ENCODE results near the gene AKAP12. TPM values are rescaled to one million over a fixed set of nuclear protein-coding genes. Genes with fewer than 3 reads are reported as not detected.

AKAP12 gene
- polyA plus RNA-seq, 1 donor from 2014 or later, result 21.5 TPM

DNA sequence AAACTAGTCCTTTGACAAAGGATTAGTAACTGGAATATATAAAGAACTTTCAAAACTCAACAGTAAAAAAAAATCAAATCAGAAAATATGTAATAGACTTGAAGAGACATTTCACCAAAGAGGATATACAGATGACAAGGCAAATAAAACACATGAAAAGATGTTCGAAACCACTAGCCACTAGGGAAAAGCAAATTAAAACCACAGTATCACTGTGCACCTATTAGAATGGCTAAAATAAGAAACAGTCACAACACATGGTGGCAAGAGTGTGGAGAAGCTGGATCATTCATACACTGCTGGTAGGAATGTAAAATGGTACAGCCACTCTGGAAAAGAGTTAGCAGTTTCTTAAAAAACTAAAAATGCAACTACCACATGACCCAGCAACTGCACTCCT lies 136.7 kb downstream of the AKAP12 start:
- Histone ChIP-seq H3K27me3 (ENCODE audit: insufficient read depth, low read depth, low read length) (no peaks in the 10 kb centered on the region), H3K4me2 (ENCODE audit: low read length) (no peak overlapping the region), H3K27ac (ENCODE audit: low read length) (no peak overlapping the region), H2AFZ (ENCODE audit: low read depth, low read length) (no peak overlapping the region), H3K79me2 (replicated peaks; ENCODE audit: insufficient read depth, low read length) (peaks cover 5% of the 10 kb centered on the region), H3K9ac (ENCODE audit: low read length) (no peak overlapping the region), H3F3A (ENCODE audit: insufficient read depth, low read length, poor library complexity, severe bottlenecking) (no peaks in the 10 kb centered on the region), H3K9me2 (ENCODE audit: insufficient read depth, low read length) (no peaks in the 10 kb centered on the region), H4K20me1 (ENCODE audit: insufficient read depth) (no peaks in the 10 kb centered on the region), H3K4me3 (ENCODE audit: low read length) (no peak overlapping the region), H3K36me3 (ENCODE audit: insufficient read depth, low read length) (peaks cover 4% of the 10 kb centered on the region), H3K9me3 (ENCODE audit: low read length) (no peaks in the 10 kb centered on the region)
- TF ChIP-seq, protein P1, sequence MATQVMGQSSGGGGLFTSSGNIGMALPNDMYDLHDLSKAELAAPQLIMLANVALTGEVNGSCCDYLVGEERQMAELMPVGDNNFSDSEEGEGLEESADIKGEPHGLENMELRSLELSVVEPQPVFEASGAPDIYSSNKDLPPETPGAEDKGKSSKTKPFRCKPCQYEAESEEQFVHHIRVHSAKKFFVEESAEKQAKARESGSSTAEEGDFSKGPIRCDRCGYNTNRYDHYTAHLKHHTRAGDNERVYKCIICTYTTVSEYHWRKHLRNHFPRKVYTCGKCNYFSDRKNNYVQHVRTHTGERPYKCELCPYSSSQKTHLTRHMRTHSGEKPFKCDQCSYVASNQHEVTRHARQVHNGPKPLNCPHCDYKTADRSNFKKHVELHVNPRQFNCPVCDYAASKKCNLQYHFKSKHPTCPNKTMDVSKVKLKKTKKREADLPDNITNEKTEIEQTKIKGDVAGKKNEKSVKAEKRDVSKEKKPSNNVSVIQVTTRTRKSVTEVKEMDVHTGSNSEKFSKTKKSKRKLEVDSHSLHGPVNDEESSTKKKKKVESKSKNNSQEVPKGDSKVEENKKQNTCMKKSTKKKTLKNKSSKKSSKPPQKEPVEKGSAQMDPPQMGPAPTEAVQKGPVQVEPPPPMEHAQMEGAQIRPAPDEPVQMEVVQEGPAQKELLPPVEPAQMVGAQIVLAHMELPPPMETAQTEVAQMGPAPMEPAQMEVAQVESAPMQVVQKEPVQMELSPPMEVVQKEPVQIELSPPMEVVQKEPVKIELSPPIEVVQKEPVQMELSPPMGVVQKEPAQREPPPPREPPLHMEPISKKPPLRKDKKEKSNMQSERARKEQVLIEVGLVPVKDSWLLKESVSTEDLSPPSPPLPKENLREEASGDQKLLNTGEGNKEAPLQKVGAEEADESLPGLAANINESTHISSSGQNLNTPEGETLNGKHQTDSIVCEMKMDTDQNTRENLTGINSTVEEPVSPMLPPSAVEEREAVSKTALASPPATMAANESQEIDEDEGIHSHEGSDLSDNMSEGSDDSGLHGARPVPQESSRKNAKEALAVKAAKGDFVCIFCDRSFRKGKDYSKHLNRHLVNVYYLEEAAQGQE (IDR thresholded peaks at IDR 0.05; ENCODE audit: borderline replicate concordance), result no peak
- TF ChIP-seq MXI1 (conservative IDR thresholded peaks at IDR 0.05; ENCODE audit: poor library complexity, severe bottlenecking), result no peak
- no peak for TF ChIP-seq TAF1 (IDR thresholded peaks at IDR 0.05; ENCODE audit: low read depth)
- TF ChIP-seq, protein P2, sequence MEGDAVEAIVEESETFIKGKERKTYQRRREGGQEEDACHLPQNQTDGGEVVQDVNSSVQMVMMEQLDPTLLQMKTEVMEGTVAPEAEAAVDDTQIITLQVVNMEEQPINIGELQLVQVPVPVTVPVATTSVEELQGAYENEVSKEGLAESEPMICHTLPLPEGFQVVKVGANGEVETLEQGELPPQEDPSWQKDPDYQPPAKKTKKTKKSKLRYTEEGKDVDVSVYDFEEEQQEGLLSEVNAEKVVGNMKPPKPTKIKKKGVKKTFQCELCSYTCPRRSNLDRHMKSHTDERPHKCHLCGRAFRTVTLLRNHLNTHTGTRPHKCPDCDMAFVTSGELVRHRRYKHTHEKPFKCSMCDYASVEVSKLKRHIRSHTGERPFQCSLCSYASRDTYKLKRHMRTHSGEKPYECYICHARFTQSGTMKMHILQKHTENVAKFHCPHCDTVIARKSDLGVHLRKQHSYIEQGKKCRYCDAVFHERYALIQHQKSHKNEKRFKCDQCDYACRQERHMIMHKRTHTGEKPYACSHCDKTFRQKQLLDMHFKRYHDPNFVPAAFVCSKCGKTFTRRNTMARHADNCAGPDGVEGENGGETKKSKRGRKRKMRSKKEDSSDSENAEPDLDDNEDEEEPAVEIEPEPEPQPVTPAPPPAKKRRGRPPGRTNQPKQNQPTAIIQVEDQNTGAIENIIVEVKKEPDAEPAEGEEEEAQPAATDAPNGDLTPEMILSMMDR (IDR thresholded peaks at IDR 0.05; ENCODE audit: poor library complexity, severe bottlenecking), result no peak
- TF ChIP-seq SMC3 (conservative IDR thresholded peaks at IDR 0.05; ENCODE audit: poor library complexity), result no peak

GRCh38 chr6:151377095-151377494 lies 137.3 kb downstream of the AKAP12 start:
- H3K4me2 ChIP-seq (ENCODE audit: low read length), result no peak overlapping the region
- no peaks in the 10 kb centered on the region for H3K36me3 ChIP-seq (ENCODE audit: insufficient read depth, low read length)
- H3K79me2 ChIP-seq (replicated peaks; ENCODE audit: insufficient read depth, low read length), result peaks cover 10% of the 10 kb centered on the region
- no peak overlapping the region for H3K27ac ChIP-seq (ENCODE audit: low read length)
- no peaks in the 10 kb centered on the region for H3K27me3 ChIP-seq (ENCODE audit: insufficient read depth, low read depth, low read length)
- H4K20me1 ChIP-seq (ENCODE audit: insufficient read depth), result no peaks in the 10 kb centered on the region
- H3F3A ChIP-seq (ENCODE audit: insufficient read depth, low read length, poor library complexity, severe bottlenecking), result no peaks in the 10 kb centered on the region
- H2AFZ ChIP-seq (ENCODE audit: low read depth, low read length), result no peak overlapping the region
- H3K9ac ChIP-seq (ENCODE audit: low read length), result no peak overlapping the region
- H3K4me3 ChIP-seq (ENCODE audit: low read length), result no peak overlapping the region
- no peak for TF ChIP-seq EP300 (conservative IDR thresholded peaks at IDR 0.05; ENCODE audit: poor library complexity, severe bottlenecking)
- TF ChIP-seq, protein P1 (IDR thresholded peaks at IDR 0.05; ENCODE audit: borderline replicate concordance), result no peak
- TF ChIP-seq, protein P2 (IDR thresholded peaks at IDR 0.05; ENCODE audit: poor library complexity, severe bottlenecking), result no peak
- TF ChIP-seq TAF1 (IDR thresholded peaks at IDR 0.05; ENCODE audit: low read depth), result no peak
- TF ChIP-seq EZH2 (IDR thresholded peaks at IDR 0.05; ENCODE audit: borderline replicate concordance, insufficient read depth, low read length, poor library complexity, severe bottlenecking), result no peak
- TF ChIP-seq POLR2AphosphoS5 (IDR thresholded peaks at IDR 0.05), result no peak
- TF ChIP-seq RAD21 (conservative IDR thresholded peaks at IDR 0.05), result no peak
- TF ChIP-seq MXI1 (conservative IDR thresholded peaks at IDR 0.05; ENCODE audit: poor library complexity, severe bottlenecking), result no peak
- no peak for TF ChIP-seq SMC3 (conservative IDR thresholded peaks at IDR 0.05; ENCODE audit: poor library complexity)
- no peaks in the 10 kb centered on the region for H3K9me2 ChIP-seq (ENCODE audit: insufficient read depth, low read length)
- no peaks in the 10 kb centered on the region for H3K9me3 ChIP-seq (ENCODE audit: low read length)

Data from neural cell (in vitro differentiated cells).